Measurements from ENCODE around the gene CTCFL. TPM values are rescaled to one million over a fixed set of nuclear protein-coding genes. Genes with fewer than 3 reads are reported as not detected.

Gene CTCFL
- total RNA-seq, 4 donors from 2014 or later: not detected

- Histone ChIP-seq H3K27ac (replicated peaks in 1 of 4) (no peak overlapping the region), H3K27me3 (peaks cover 0 to 9% (median 0%) of the 10 kb centered on the region in 4 donors), H3K4me1 (peaks cover 0 to 15% (median 6%) of the 10 kb centered on the region in 4 donors), H3K9me3 (peaks cover 0 to 10% (median 2%) of the 10 kb centered on the region in 4 donors), H3K4me3 (no peak overlapping the region), H3K36me3 (no peaks in the 10 kb centered on the region)
- TF ChIP-seq POLR2A (IDR thresholded peaks at IDR 0.05; ENCODE audit: low read depth): no peak
- no peak for TF ChIP-seq EP300 (IDR thresholded peaks at IDR 0.05)
- no peak for TF ChIP-seq CTCF (IDR thresholded peaks at IDR 0.05)
- TF ChIP-seq POLR2AphosphoS5 (IDR thresholded peaks at IDR 0.05): no peak
- intact Hi-C loops (cut with DNase I): no loop called here
- no peak for DNase-seq (ENCODE audit: extremely low spot score)
- WGBS: 80% methylated on average over 17 of the region's 17 CpGs
These were observed 16.1 kb upstream of the CTCFL start for GRCh38 chr20:57540890-57541580.

GRCh38 chr20:57539889-57540288 is 14.9 kb upstream of the CTCFL start:
- no peak overlapping the region for H3K27ac ChIP-seq (replicated peaks in 1 of 4)
- TF ChIP-seq EP300 (IDR thresholded peaks at IDR 0.05): no peak
- no peak for TF ChIP-seq POLR2AphosphoS5 (IDR thresholded peaks at IDR 0.05)
- no peak for TF ChIP-seq POLR2A (IDR thresholded peaks at IDR 0.05; ENCODE audit: low read depth)
- no peak for TF ChIP-seq CTCF (IDR thresholded peaks at IDR 0.05)
- peaks cover 0 to 10% (median 2%) of the 10 kb centered on the region in 4 donors for H3K9me3 ChIP-seq
- no peak for DNase-seq (ENCODE audit: extremely low spot score)
- WGBS: 81% methylated on average over 12 of the region's 12 CpGs
- peaks cover 0 to 5% (median 2%) of the 10 kb centered on the region in 4 donors for H3K4me1 ChIP-seq
- no peak overlapping the region for H3K4me3 ChIP-seq
- H3K27me3 ChIP-seq: peaks cover 0 to 9% (median 0%) of the 10 kb centered on the region in 4 donors
- intact Hi-C loops (cut with DNase I): no loop called here
- H3K36me3 ChIP-seq: no peaks in the 10 kb centered on the region

- 98% methylated on average over 2 of the region's 2 CpGs for WGBS
- TF ChIP-seq CTCF (IDR thresholded peaks at IDR 0.05) (no peak), EP300 (IDR thresholded peaks at IDR 0.05) (no peak), POLR2AphosphoS5 (IDR thresholded peaks at IDR 0.05) (no peak), POLR2A (IDR thresholded peaks at IDR 0.05; ENCODE audit: low read depth) (no peak)
- intact Hi-C loops (cut with DNase I): no loop called here
These were observed 12.9 kb upstream of the CTCFL start for GRCh38 chr20:57537822-57538221.

GRCh38 chr20:57536771-57537724 is 12.1 kb upstream of the CTCFL start:
- 75% methylated on average over 4 of the region's 4 CpGs for WGBS
- DNase-seq (ENCODE audit: extremely low spot score): no peak
- peaks cover 0 to 9% (median 0%) of the 10 kb centered on the region in 4 donors for H3K27me3 ChIP-seq
- TF ChIP-seq POLR2AphosphoS5 (IDR thresholded peaks at IDR 0.05) (no peak), EP300 (IDR thresholded peaks at IDR 0.05) (no peak), POLR2A (IDR thresholded peaks at IDR 0.05; ENCODE audit: low read depth) (no peak), CTCF (IDR thresholded peaks at IDR 0.05) (no peak)
- H3K36me3 ChIP-seq: no peaks in the 10 kb centered on the region
- H3K27ac ChIP-seq (replicated peaks in 1 of 4): no peak overlapping the region
- intact Hi-C loops (cut with DNase I): no loop called here
- peaks cover 0 to 5% (median 1%) of the 10 kb centered on the region in 4 donors for H3K4me1 ChIP-seq
- H3K4me3 ChIP-seq: no peak overlapping the region
- peaks cover 0 to 10% (median 2%) of the 10 kb centered on the region in 4 donors for H3K9me3 ChIP-seq

More at GRCh38 chr20:57537822-57538221, 12.9 kb upstream of the CTCFL start:
- H3K27me3 ChIP-seq: peaks cover 0 to 9% (median 0%) of the 10 kb centered on the region in 4 donors
- no peak for DNase-seq (ENCODE audit: extremely low spot score)
- H3K27ac ChIP-seq (replicated peaks in 1 of 4): no peak overlapping the region
- H3K9me3 ChIP-seq: peaks cover 0 to 10% (median 2%) of the 10 kb centered on the region in 4 donors
- no peak overlapping the region for H3K4me3 ChIP-seq
- no peaks in the 10 kb centered on the region for H3K4me1 ChIP-seq
- no peaks in the 10 kb centered on the region for H3K36me3 ChIP-seq

Data from esophagus muscularis mucosa (tissue), 4 donors.